Naive thymus-derived CD4-positive, alpha-beta T cell (primary cell): ENCODE results near the gene KYAT1. TPM values are rescaled to one million over a fixed set of nuclear protein-coding genes. Genes with fewer than 3 reads are reported as not detected.

ENCODE experiments used
- ATAC-seq: fragments of 150-1000 bp; cut with Tn5 transposase; 2 replicates; pipeline ENCODE4 v1.10.0; 2021; ENCODE audit warnings: mild to moderate bottlenecking, moderate library complexity
- CTCF ChIA-PET: fragments of 350-600 bp; sonication (Branson Sonifier 250); formaldehyde crosslinking; loops from one replicate; lab custom pipeline; 2021; ENCODE audit warnings: antibody characterized with exemption; lab: Charles Lee
- POLR2A ChIA-PET: fragments of 350-600 bp; sonication (Branson Sonifier 250); formaldehyde crosslinking; loops from one replicate; lab custom pipeline; 2021; ENCODE audit warnings: antibody characterized with exemption, inconsistent platforms; lab: Charles Lee
- DNase-seq, 9 donors: peaks; one replicate each; pipeline versions ENCODE4 v3.0.0 to v3.0.0-alpha.2; 2020 to 2022; ENCODE audit warnings: mixed read lengths in 1 of 9
- H3K27ac ChIP-seq: one replicate; pipeline ENCODE4 v1.7.0; 2013; ENCODE audit warnings: mild to moderate bottlenecking, low read depth, low read length, moderate library complexity
- H3K27me3 ChIP-seq, 2 donors: one replicate each; pipeline ENCODE4 v1.7.0; 2013; ENCODE audit warnings: low read length in 2 of 2, mild to moderate bottlenecking in 2 of 2, moderate library complexity in 2 of 2; ENCODE audit not compliant: control insufficient read depth in 2 of 2, insufficient read depth in 2 of 2
- H3K36me3 ChIP-seq, 3 experiments: 1 replicate in 2 of 3; 2 replicates in 1 of 3; pipeline ENCODE4 v1.7.0; 2013; ENCODE audit warnings: low read length in 3 of 3, mild to moderate bottlenecking in 3 of 3, moderate library complexity in 1 of 3; ENCODE audit not compliant: insufficient read depth in 3 of 3, control insufficient read depth in 2 of 3
- H3K4me1 ChIP-seq, 2 donors: one replicate each; pipeline ENCODE4 v1.7.0; 2013; ENCODE audit warnings: low read length in 2 of 2, mild to moderate bottlenecking in 2 of 2, moderate library complexity in 1 of 2; ENCODE audit not compliant: control insufficient read depth in 2 of 2, insufficient read depth in 2 of 2
- H3K4me3 ChIP-seq: 2 replicates; pipeline ENCODE4 v1.7.0; 2013; ENCODE audit warnings: mild to moderate bottlenecking, low read length
- H3K9me3 ChIP-seq, 3 experiments: 1 replicate in 2 of 3; 2 replicates in 1 of 3; pipeline ENCODE4 v1.7.0; 2013; ENCODE audit warnings: low read length in 3 of 3; ENCODE audit not compliant: control insufficient read depth in 2 of 3
- H3K27ac Mint-ChIP-seq, 9 donors: one replicate each; pipeline ENCODE4 v1.8.0; 2020 to 2022; ENCODE audit warnings: mixed read lengths in 9 of 9, mild to moderate bottlenecking in 8 of 9, moderate library complexity in 5 of 9, inconsistent platforms in 2 of 9
- H3K27me3 Mint-ChIP-seq, 5 donors: one replicate each; pipeline ENCODE4 v1.8.0; 2021 to 2022; ENCODE audit warnings: mixed read lengths in 5 of 5, mild to moderate bottlenecking in 1 of 5
- H3K36me3 Mint-ChIP-seq, 5 donors: one replicate each; pipeline ENCODE4 v1.8.0; 2020 to 2022; ENCODE audit warnings: mixed read lengths in 5 of 5, mild to moderate bottlenecking in 3 of 5, inconsistent platforms in 1 of 5
- H3K4me1 Mint-ChIP-seq, 7 donors: one replicate each; pipeline ENCODE4 v1.8.0; 2020 to 2022; ENCODE audit warnings: mixed read lengths in 7 of 7, mild to moderate bottlenecking in 3 of 7, inconsistent platforms in 1 of 7
- H3K4me3 Mint-ChIP-seq, 10 donors: one replicate each; pipeline ENCODE4 v1.8.0; 2020 to 2022; ENCODE audit warnings: mild to moderate bottlenecking in 10 of 10, mixed read lengths in 10 of 10, moderate library complexity in 6 of 10, inconsistent platforms in 2 of 10
- H3K9me3 Mint-ChIP-seq, 11 donors: one replicate each; pipeline ENCODE4 v1.8.0; 2020 to 2022; ENCODE audit warnings: mixed read lengths in 11 of 11, mild to moderate bottlenecking in 4 of 11, inconsistent platforms in 1 of 11, moderate library complexity in 1 of 11
- intact Hi-C, 2 donors: fragments of 100-400 bp; cut with micrococcal nuclease; formaldehyde crosslinking; loops; one replicate each; pipeline ENCODE4 v1.15.1; 2023
- polyA plus RNA-seq, 2 donors: library from polyadenylated mRNA; unstranded; fragments of 300-500 nt; fragmentation: Illumina TruSeq; gene quantifications; one replicate each; pipeline ENCODE4 v1.2.3, GENCODE V29; 2021
- total RNA-seq, 6 experiments: library from RNA in 5 of 6; stranded (reverse) in 5 of 6; gene quantifications; 1 replicate in 5 of 6; 2 replicates in 1 of 6; pipeline ENCODE4 v1.2.3 and lab custom pipeline; 2021 to 2026

Gene KYAT1
- total and polyA plus RNA-seq, 7 experiments from 2014 or later = 7.2 to 18.2 (median 14.2) TPM

DNA sequence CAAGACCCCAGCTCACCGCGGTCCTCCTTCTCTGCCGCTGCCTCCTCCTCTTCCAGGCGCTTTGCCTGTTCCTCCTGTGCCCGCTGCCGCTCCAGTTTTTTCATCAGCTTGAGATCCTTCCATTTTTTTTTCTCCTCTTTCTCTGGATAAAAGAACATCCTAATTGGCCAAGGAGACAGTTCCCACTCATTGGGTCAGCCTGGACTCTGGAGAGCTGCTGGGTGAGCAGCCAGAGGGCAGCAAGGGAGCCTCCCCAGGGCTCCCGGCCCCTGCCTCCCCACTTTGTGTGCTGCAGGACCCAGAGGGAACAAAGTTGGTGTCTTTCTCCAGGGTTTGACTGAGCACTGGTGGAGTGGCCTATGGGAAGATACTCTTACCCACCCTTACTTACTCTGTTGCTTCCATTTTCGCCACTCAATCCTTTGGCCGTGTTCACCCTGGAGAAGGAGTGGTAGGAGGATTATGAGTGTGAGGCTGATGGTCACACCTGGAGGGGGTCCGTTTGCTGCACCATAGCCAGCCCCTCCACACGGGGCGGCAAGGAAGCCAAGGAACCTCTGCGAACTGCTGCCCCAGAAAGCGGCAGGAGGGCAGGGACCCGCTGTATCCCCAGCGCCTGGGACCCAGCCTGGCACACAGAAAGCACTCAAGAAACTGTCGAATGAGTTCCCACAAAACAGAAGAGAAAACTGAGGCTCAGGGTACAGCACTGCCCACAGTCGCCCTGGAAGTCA is 52.9 kb downstream of the KYAT1 start:
- CTCF ChIA-PET = interaction anchor here (0.6 kb wide), 1 partner anchor 187 kb away, joined by 3 read pairs; no protein-coding TSS in a partner anchor
- H3K9me3 Mint-ChIP-seq = no peaks in the 10 kb centered on the region
- no peaks in the 10 kb centered on the region for H3K9me3 ChIP-seq
- peaks cover 14 to 25% (median 19%) of the 10 kb centered on the region in 7 donors for H3K4me1 Mint-ChIP-seq
- DNase-seq (no peak), ATAC-seq (no peak)
- peaks cover 0 to 9% (median 4%) of the 10 kb centered on the region in 5 donors for H3K36me3 Mint-ChIP-seq
- peak overlapping the region; percentile 91 for H3K4me3 ChIP-seq
- no peaks in the 10 kb centered on the region for H3K27me3 ChIP-seq
- peak overlapping the region; percentile 92 to 99 (median 95) for H3K4me3 Mint-ChIP-seq
- H3K36me3 ChIP-seq = peaks cover 4 to 49% (median 6%) of the 10 kb centered on the region in 3 experiments
- H3K27ac ChIP-seq = peak overlapping the region; percentile 81
- intact Hi-C loops = loop anchor here (1.0 to 2.0 kb wide), 6 partner anchors 11 to 199 kb away; partner anchors contain the start of genes ENDOG (in 2 of the 2), TBC1D13 (in 2 of the 2), DOLK (in 1 of the 2) and LRRC8A (in 1 of the 2)
- H3K27ac Mint-ChIP-seq = peak overlapping the region; percentile 91 to 97 (median 94)
- POLR2A ChIA-PET = interaction anchor here (1.0 to 2.3 kb wide), 3 partner anchors 9 to 47 kb away, joined by 3 to 38 read pairs (median 3); partner anchors contain the start of gene ENDOG
- H3K27me3 Mint-ChIP-seq = no peaks in the 10 kb centered on the region
- H3K4me1 ChIP-seq = peaks cover 8 to 15% of the 10 kb centered on the region in 2 donors

GRCh38 chr9:128828267-128828666 is 53.5 kb downstream of the KYAT1 start:
- peaks cover 8 to 15% of the 10 kb centered on the region in 2 donors for H3K4me1 ChIP-seq
- peak overlapping the region; percentile 92 to 99 (median 95) for H3K4me3 Mint-ChIP-seq
- peak overlapping the region; percentile 81 for H3K27ac ChIP-seq
- DNase-seq (no peak), ATAC-seq (no peak)
- H3K27ac Mint-ChIP-seq = peak overlapping the region in 8 of 9 donors; percentile 91 to 96 (median 92)
- intact Hi-C loops = loop anchor here in 1 of 2 donors (2.0 kb wide), 1 partner anchor 57 kb away; the partner anchor contains the start of gene ZER1
- H3K4me1 Mint-ChIP-seq = peaks cover 14 to 25% (median 19%) of the 10 kb centered on the region in 7 donors
- ChIA-PET POLR2A (interaction anchor here (1.0 kb wide), 1 partner anchor 10 kb away, joined by 3 read pairs; the partner anchor contains the start of gene ENDOG), CTCF (interaction anchor here (0.6 kb wide), 1 partner anchor 187 kb away, joined by 3 read pairs; no protein-coding TSS in a partner anchor)
- no peak overlapping the region for H3K4me3 ChIP-seq
- H3K9me3 Mint-ChIP-seq = no peaks in the 10 kb centered on the region
- H3K9me3 ChIP-seq = no peaks in the 10 kb centered on the region
- peaks cover 0 to 6% (median 4%) of the 10 kb centered on the region in 5 donors for H3K36me3 Mint-ChIP-seq
- peaks cover 4 to 53% (median 6%) of the 10 kb centered on the region in 3 experiments for H3K36me3 ChIP-seq
- H3K27me3 ChIP-seq = no peaks in the 10 kb centered on the region
- no peaks in the 10 kb centered on the region for H3K27me3 Mint-ChIP-seq

DNA sequence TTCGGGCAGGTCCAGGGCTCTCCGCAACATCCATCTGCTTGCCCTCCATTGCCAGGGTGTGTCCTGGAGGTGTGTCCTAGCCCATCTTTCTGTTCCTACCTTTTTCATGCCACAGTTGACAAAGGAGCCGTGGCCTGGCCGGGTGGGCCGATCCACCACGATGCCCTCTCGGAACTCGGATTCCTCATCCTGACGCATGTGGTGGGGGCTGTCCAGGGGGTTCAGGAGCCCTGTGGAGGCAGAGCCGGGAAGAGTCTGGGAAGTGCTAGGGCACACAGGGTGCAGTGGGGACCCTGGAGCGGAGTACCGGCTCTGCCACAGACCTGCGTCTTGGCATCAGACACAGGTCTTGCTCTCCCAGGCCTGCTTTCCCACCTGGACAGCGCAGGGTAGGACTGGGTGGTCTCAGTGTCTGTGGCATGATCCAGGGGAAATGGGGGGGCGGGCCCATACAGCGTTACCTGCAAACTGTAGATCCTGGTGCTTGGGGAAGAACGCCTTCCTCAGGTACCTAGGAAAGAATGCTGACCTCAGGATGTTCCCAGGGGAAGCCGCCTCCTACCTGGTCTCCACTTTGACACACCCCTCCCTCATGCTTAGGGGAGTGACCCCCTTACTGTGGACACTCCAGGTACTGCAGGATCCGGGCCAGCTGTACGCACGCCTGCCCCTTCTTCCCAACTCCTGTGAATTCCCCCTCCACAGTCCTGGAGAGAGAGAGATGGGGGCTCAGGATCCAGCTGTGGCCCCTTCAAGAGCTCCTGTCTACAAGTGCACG is 55.6 kb downstream of the KYAT1 start:
- peaks cover 8 to 15% of the 10 kb centered on the region in 2 donors for H3K4me1 ChIP-seq
- POLR2A ChIA-PET = interaction anchor here (1.2 to 1.8 kb wide), 2 partner anchors 8 to 263 kb away, joined by 3 to 7 read pairs; partner anchors contain the start of gene ENDOG
- intact Hi-C loops = no loop called here
- peaks cover 0 to 12% (median 3%) of the 10 kb centered on the region in 5 donors for H3K36me3 Mint-ChIP-seq
- peaks cover 6 to 68% (median 7%) of the 10 kb centered on the region in 3 experiments for H3K36me3 ChIP-seq
- ATAC-seq (no peak), DNase-seq (no peak)
- CTCF ChIA-PET = interaction anchor here (1.6 kb wide), 1 partner anchor 8 kb away, joined by 7 read pairs; the partner anchor contains the start of gene ENDOG
- peak overlapping the region in 2 of 10 donors; percentile 20 to 25 for H3K4me3 Mint-ChIP-seq
- H3K9me3 Mint-ChIP-seq = no peaks in the 10 kb centered on the region
- H3K27me3 Mint-ChIP-seq = no peaks in the 10 kb centered on the region
- H3K4me3 ChIP-seq = no peak overlapping the region
- no peaks in the 10 kb centered on the region for H3K27me3 ChIP-seq
- no peak overlapping the region for H3K27ac ChIP-seq
- H3K27ac Mint-ChIP-seq = peak overlapping the region in 3 of 9 donors; percentile 22 to 75 (median 33)
- H3K9me3 ChIP-seq = no peaks in the 10 kb centered on the region
- H3K4me1 Mint-ChIP-seq = peaks cover 18 to 27% (median 22%) of the 10 kb centered on the region in 7 donors

- no peaks in the 10 kb centered on the region for H3K9me3 Mint-ChIP-seq
- no peak for ATAC-seq
- peaks cover 17 to 34% (median 19%) of the 10 kb centered on the region in 7 donors for H3K4me1 Mint-ChIP-seq
- peaks cover 8 to 11% of the 10 kb centered on the region in 2 donors for H3K4me1 ChIP-seq
- intact Hi-C loops = no loop called here
- H3K4me3 Mint-ChIP-seq = no peak overlapping the region
- H3K9me3 ChIP-seq = no peaks in the 10 kb centered on the region
- no peak overlapping the region for H3K27ac ChIP-seq
- H3K36me3 Mint-ChIP-seq = peaks cover 0 to 12% (median 3%) of the 10 kb centered on the region in 5 donors
- H3K36me3 ChIP-seq = peaks cover 6 to 68% (median 7%) of the 10 kb centered on the region in 3 experiments
- DNase-seq = no peak
- H3K27me3 Mint-ChIP-seq = no peaks in the 10 kb centered on the region
- H3K4me3 ChIP-seq = no peak overlapping the region
- no peaks in the 10 kb centered on the region for H3K27me3 ChIP-seq
- CTCF ChIA-PET = interaction anchor here (0.5 kb wide), 1 partner anchor 256 kb away, joined by 3 read pairs; no protein-coding TSS in a partner anchor
- no peak overlapping the region for H3K27ac Mint-ChIP-seq
- POLR2A ChIA-PET = interaction anchor here (1.2 kb wide), 1 partner anchor 262 kb away, joined by 3 read pairs; no protein-coding TSS in a partner anchor
These were observed 56.8 kb downstream of the KYAT1 start for GRCh38 chr9:128824911-128825310.

- H3K4me1 ChIP-seq = peaks cover 5 to 9% of the 10 kb centered on the region in 2 donors
- Mint-ChIP-seq H3K4me1 (peaks cover 17 to 34% (median 21%) of the 10 kb centered on the region in 7 donors), H3K27ac (no peak overlapping the region), H3K27me3 (no peaks in the 10 kb centered on the region), H3K4me3 (no peak overlapping the region), H3K9me3 (no peaks in the 10 kb centered on the region), H3K36me3 (peaks cover 0 to 12% (median 3%) of the 10 kb centered on the region in 5 donors)
- no peak overlapping the region for H3K4me3 ChIP-seq
- intact Hi-C loops = no loop called here
- POLR2A ChIA-PET = no interaction called here
- CTCF ChIA-PET = no interaction called here
- H3K27me3 ChIP-seq = no peaks in the 10 kb centered on the region
- no peak for ATAC-seq
- no peak overlapping the region for H3K27ac ChIP-seq
- peaks cover 6 to 63% (median 7%) of the 10 kb centered on the region in 3 experiments for H3K36me3 ChIP-seq
- no peaks in the 10 kb centered on the region for H3K9me3 ChIP-seq
- no peak for DNase-seq
These were observed 57.8 kb downstream of the KYAT1 start for GRCh38 chr9:128823903-128824406.
